Measurements from ENCODE around the gene KIAA1549.

Gene KIAA1549

GRCh38 chr7:138802706-138803105 lies 178.5 kb downstream of the KIAA1549 start:
- TF ChIP-seq CTCF (IDR thresholded peaks at IDR 0.05), result no peak

- TF ChIP-seq CTCF (IDR thresholded peaks at IDR 0.05), result no peak
Measured at GRCh38 chr7:138801256-138801655, 179.9 kb downstream of the KIAA1549 start.

GRCh38 chr7:138799336-138800000 lies 181.7 kb downstream of the KIAA1549 start:
- no peak for TF ChIP-seq CTCF (IDR thresholded peaks at IDR 0.05)

- TF ChIP-seq CTCF (IDR thresholded peaks at IDR 0.05), result no peak
Measured at GRCh38 chr7:138798836-138799235, 182.4 kb downstream of the KIAA1549 start.

- TF ChIP-seq CTCF (IDR thresholded peaks at IDR 0.05), result no peak
Measured at GRCh38 chr7:138797715-138798320, 183.4 kb downstream of the KIAA1549 start, which contains the start of the genes ATP6V0A4 and TMEM213. Gene ATP6V0A4, minus strand, starts transcription at chr7:138798196. Its CDS starts 26,949 bp downstream, at chr7:138771247. Gene TMEM213, plus strand, starts transcription at chr7:138797994. Its CDS starts 111 bp downstream, at chr7:138798105.

- TF ChIP-seq CTCF (IDR thresholded peaks at IDR 0.05), result no peak
Measured at GRCh38 chr7:138796038-138796615, 185.1 kb downstream of the KIAA1549 start.

GRCh38 chr7:138785587-138786437 lies 195.4 kb downstream of the KIAA1549 start:
- TF ChIP-seq CTCF (IDR thresholded peaks at IDR 0.05), result no peak
